Esophagus muscularis mucosa (tissue), 4 donors: ENCODE data around the gene PPP1R3D. TPM values are rescaled to one million over a fixed set of nuclear protein-coding genes. Genes with fewer than 3 reads are reported as not detected.
A peak's percentile ranks its signal among the peaks of the same experiment; 100 is the strongest.
"Not testable (repeated sequence)": the region's sequence is repeated elsewhere in the genome, so short reads cannot be mapped to it uniquely, and the experiment has no call there.

Experiments
- DNase-seq: peaks from one replicate; pipeline ENCODE4 v3.0.0-alpha.2; 2017; ENCODE audit errors: extremely low spot score
- H3K27ac ChIP-seq, 4 donors: fragments of 200-600 bp; sonication (generic); replicated peaks in 1 of 4; 1 replicate in 3 of 4; 2 replicates in 1 of 4; pipeline ENCODE4 v1.5.1; 2016 to 2019; ENCODE audit warnings: mild to moderate bottlenecking in 1 of 4
- H3K27me3 ChIP-seq, 4 donors: fragments of 200-600 bp; sonication (generic); one replicate each; pipeline versions ENCODE4 v1.5.1 to v1.6.0; 2016 to 2019
- H3K36me3 ChIP-seq, 4 donors: fragments of 200-600 bp; sonication (generic); one replicate each; pipeline ENCODE4 v1.5.1; 2016 to 2019
- H3K4me1 ChIP-seq, 4 donors: fragments of 200-600 bp; sonication (generic); one replicate each; pipeline ENCODE4 v1.5.1; 2016 to 2019
- H3K4me3 ChIP-seq, 4 donors: fragments of 200-600 bp; sonication (generic); 1 replicate in 2 of 4; 2 replicates in 2 of 4; pipeline ENCODE4 v1.5.1; 2016 to 2019; ENCODE audit warnings: mild to moderate bottlenecking in 4 of 4, moderate library complexity in 1 of 4
- H3K9me3 ChIP-seq, 4 donors: fragments of 200-600 bp; sonication (generic); 1 replicate in 3 of 4; 2 replicates in 1 of 4; pipeline ENCODE4 v1.5.1; 2016 to 2019
- CTCF ChIP-seq, 3 experiments: fragments of 200-600 bp in 2 of 3; fragments of 450-650 bp in 1 of 3; sonication (generic) in 2 of 3; IDR thresholded peaks; one replicate each; pipeline ENCODE4 v1.5.1; 2017 to 2019; ENCODE audit warnings: antibody characterized with exemption in 3 of 3, mild to moderate bottlenecking in 2 of 3, moderate library complexity in 1 of 3
- EP300 ChIP-seq: sonication (generic); formaldehyde crosslinking; IDR thresholded peaks from one replicate; pipeline ENCODE4 v1.6.1; 2017; ENCODE audit warnings: antibody characterized with exemption
- POLR2A ChIP-seq: fragments of 450-650 bp; IDR thresholded peaks from one replicate; pipeline ENCODE4 v1.6.1; 2017; ENCODE audit warnings: antibody characterized with exemption, moderate library complexity, mild to moderate bottlenecking, low read depth
- POLR2AphosphoS5 ChIP-seq, 2 donors: sonication (generic); formaldehyde crosslinking; IDR thresholded peaks; one replicate each; pipeline ENCODE4 v1.6.1; 2017; ENCODE audit warnings: antibody characterized with exemption in 2 of 2
- WGBS: methylation state at CpG from one replicate; pipeline ENCODE4 v1.1.5; 2018; 5-methylcytosine and 5-hydroxymethylcytosine counted together
- intact Hi-C: fragments of 100-400 bp; cut with DNase I; formaldehyde crosslinking; loops from one replicate; pipeline ENCODE4 v1.15.1; 2023
- total RNA-seq, 4 donors: library from RNA; depleted of rRNA; stranded (reverse); fragments of >200 nt; gene quantifications; one replicate each; pipeline versions ENCODE4 v1.1.0 to v1.2.1, GENCODE V29; 2016

The PPP1R3D gene
- total RNA-seq, 4 donors from 2014 or later, result 7.9 to 18.1 (median 11.4) TPM

- Histone ChIP-seq H3K36me3 (peaks cover 5 to 13% (median 8%) of the 10 kb centered on the region in 4 donors), H3K27me3 (no peaks in the 10 kb centered on the region), H3K9me3 (no peaks in the 10 kb centered on the region), H3K4me1 (no peaks in the 10 kb centered on the region), H3K27ac (no peak overlapping the region), H3K4me3 (no peak overlapping the region)
- WGBS, result 100% methylated on average over 4 of the region's 4 CpGs
- TF ChIP-seq POLR2AphosphoS5 (IDR thresholded peaks at IDR 0.05) (no peak), CTCF (IDR thresholded peaks at IDR 0.05) (no peak), EP300 (no peak), POLR2A (no peak)
- no peak for DNase-seq
- intact Hi-C loops, result no loop called here
Measured at GRCh38 chr20:59958626-59959025, 18.5 kb upstream of the PPP1R3D start.

GRCh38 chr20:59958123-59958522 is 18.0 kb upstream of the PPP1R3D start, which contains the start of gene CDH26:
Gene CDH26, plus strand, starts transcription at chr20:59958423. Its CDS starts 304 bp downstream, at chr20:59958727.
- no peaks in the 10 kb centered on the region for H3K9me3 ChIP-seq
- peaks cover 5 to 13% (median 8%) of the 10 kb centered on the region in 4 donors for H3K36me3 ChIP-seq
- intact Hi-C loops, result no loop called here
- H3K4me1 ChIP-seq, result no peaks in the 10 kb centered on the region
- TF ChIP-seq POLR2AphosphoS5 (IDR thresholded peaks at IDR 0.05) (no peak), CTCF (IDR thresholded peaks at IDR 0.05) (no peak), EP300 (no peak), POLR2A (no peak)
- no peak for DNase-seq
- no peak within 1 kb of the TSS for H3K27ac ChIP-seq
- H3K4me3 ChIP-seq, result no peak within 1 kb of the TSS
- H3K27me3 ChIP-seq, result no peaks in the 10 kb centered on the region
- 91% methylated on average over 5 of the region's 5 CpGs for WGBS

GRCh38 chr20:59957568-59957967 is 17.5 kb upstream of the PPP1R3D start:
- H3K36me3 ChIP-seq, result peaks cover 5 to 13% (median 8%) of the 10 kb centered on the region in 4 donors
- H3K4me3 ChIP-seq, H3K4me1 ChIP-seq, H3K27ac ChIP-seq, H3K27me3 ChIP-seq, DNase-seq, intact Hi-C loops, H3K9me3 ChIP-seq: not testable (repeated sequence)

- intact Hi-C loops, result no loop called here
- 87% methylated on average over 8 of the region's 8 CpGs for WGBS
Measured at GRCh38 chr20:59955131-59955796, 15.2 kb upstream of the PPP1R3D start.

GRCh38 chr20:59954718-59955117 is 14.6 kb upstream of the PPP1R3D start:
- TF ChIP-seq CTCF (IDR thresholded peaks at IDR 0.05), result no peak
- no peak for TF ChIP-seq POLR2AphosphoS5 (IDR thresholded peaks at IDR 0.05)
- TF ChIP-seq POLR2A, result no peak
- TF ChIP-seq EP300, result no peak
- Histone ChIP-seq H3K27me3 (no peaks in the 10 kb centered on the region), H3K4me3 (no peak overlapping the region), H3K9me3 (no peaks in the 10 kb centered on the region), H3K27ac (no peak overlapping the region), H3K4me1 (no peaks in the 10 kb centered on the region), H3K36me3 (peaks cover 5 to 31% (median 12%) of the 10 kb centered on the region in 4 donors)
- intact Hi-C loops, result no loop called here
- DNase-seq, result no peak
- 88% methylated on average over 4 of the region's 4 CpGs for WGBS

More at GRCh38 chr20:59955131-59955796, 15.2 kb upstream of the PPP1R3D start:
- no peak for DNase-seq
- peaks cover 5 to 26% (median 13%) of the 10 kb centered on the region in 4 donors for H3K36me3 ChIP-seq
- no peaks in the 10 kb centered on the region for H3K9me3 ChIP-seq
- H3K4me3 ChIP-seq, result no peak overlapping the region
- no peaks in the 10 kb centered on the region for H3K27me3 ChIP-seq
- no peaks in the 10 kb centered on the region for H3K4me1 ChIP-seq
- no peak for TF ChIP-seq EP300
- TF ChIP-seq CTCF (IDR thresholded peaks at IDR 0.05), result peak in 1 of 3 experiments; percentile 18
- no peak overlapping the region for H3K27ac ChIP-seq
